ENCODE results near the gene GLB1L2.

GLB1L2 gene

GRCh38 chr11:134409552-134410429 lies 78.0 kb downstream of the GLB1L2 start:
- TF ChIP-seq CTCF (IDR thresholded peaks at IDR 0.05; ENCODE audit: extremely low read depth, missing control alignments), result no peak
- peak; percentile 25 for DNase-seq (ENCODE audit: low spot score)

GRCh38 chr11:134410766-134411165 lies 79.0 kb downstream of the GLB1L2 start:
- peak; percentile 22 for DNase-seq (ENCODE audit: low spot score)
- TF ChIP-seq CTCF (IDR thresholded peaks at IDR 0.05; ENCODE audit: extremely low read depth, missing control alignments), result no peak

GRCh38 chr11:134412203-134413042 lies 80.6 kb downstream of the GLB1L2 start, which contains the start of gene B3GAT1:
Gene B3GAT1 (minus strand): TSS chr11:134412242. CDS start chr11:134387659, 24,583 bp downstream.
- DNase-seq (ENCODE audit: low spot score), result peak; percentile 48
- TF ChIP-seq CTCF (IDR thresholded peaks at IDR 0.05; ENCODE audit: extremely low read depth, missing control alignments), result no peak

- TF ChIP-seq CTCF (IDR thresholded peaks at IDR 0.05; ENCODE audit: extremely low read depth, missing control alignments), result no peak
Observed at GRCh38 chr11:134413043-134413825, 81.4 kb downstream of the GLB1L2 start.

GRCh38 chr11:134413826-134414731 lies 82.3 kb downstream of the GLB1L2 start:
- no peak for TF ChIP-seq CTCF (IDR thresholded peaks at IDR 0.05; ENCODE audit: extremely low read depth, missing control alignments)
- no peak for DNase-seq (ENCODE audit: low spot score)

More at GRCh38 chr11:134413043-134413825, 81.4 kb downstream of the GLB1L2 start:
- DNase-seq (ENCODE audit: low spot score), result no peak
